Stimulated activated CD4-positive, alpha-beta T cell treated with anti-CD3 and anti-CD28 coated beads, Interleukin-2, amount 100 ng/mL, for 48 hours (primary cell): ENCODE results near the gene OR13J1.

ENCODE experiments used
- DNase-seq, 2 donors: peaks; one replicate each; pipeline ENCODE4 v3.0.0-alpha.2; 2020

OR13J1 gene

GRCh38 chr9:35856206-35856605 lies 14.0 kb downstream of the OR13J1 start:
- no peak for DNase-seq

GRCh38 chr9:35854091-35854762 lies 16.0 kb downstream of the OR13J1 start:
- no peak for DNase-seq

DNA sequence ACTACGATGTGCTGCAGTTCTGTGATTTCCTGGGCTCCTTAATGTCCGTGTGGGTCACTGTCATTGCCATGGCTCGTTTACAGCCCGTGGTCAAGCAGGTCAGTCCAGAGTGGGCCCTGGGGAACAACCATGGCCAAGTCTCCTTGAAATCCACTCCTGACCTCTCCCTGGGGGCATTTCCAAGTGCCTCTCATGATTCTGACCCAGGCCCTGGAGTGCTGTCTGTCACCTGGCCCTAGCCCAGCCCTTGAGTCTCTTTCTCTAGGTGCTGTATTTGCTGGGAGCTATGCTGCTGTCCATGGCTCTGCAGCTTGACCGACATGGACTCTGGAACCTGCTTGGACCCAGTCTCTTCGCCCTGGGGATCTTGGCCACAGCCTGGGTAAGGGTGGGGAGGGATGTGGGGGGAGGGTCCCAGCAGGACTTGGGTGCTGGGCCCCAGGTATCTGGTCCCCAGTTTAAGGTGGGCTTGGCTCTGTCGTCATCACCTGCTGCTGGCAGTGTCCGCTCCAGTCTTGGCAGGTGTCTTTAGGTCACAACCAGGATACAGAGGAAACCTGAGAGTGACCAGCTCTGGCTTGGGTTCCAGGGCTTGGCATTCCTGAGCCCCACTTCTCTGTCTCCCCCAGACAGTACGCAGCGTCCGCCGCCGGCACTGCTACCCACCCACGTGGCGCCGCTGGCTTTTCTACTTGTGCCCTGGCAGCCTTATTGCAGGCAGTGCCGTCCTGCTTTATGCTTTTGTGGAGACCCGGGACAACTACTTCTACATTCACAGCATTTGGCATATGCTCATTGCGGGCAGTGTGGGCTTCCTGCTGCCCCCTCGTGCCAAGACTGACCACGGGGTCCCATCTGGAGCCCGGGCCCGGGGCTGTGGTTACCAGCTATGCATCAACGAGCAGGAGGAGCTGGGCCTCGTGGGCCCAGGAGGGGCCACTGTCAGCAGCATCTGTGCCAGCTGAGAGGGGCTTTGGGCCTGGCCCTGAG lies 17.0 kb downstream of the OR13J1 start:
- DNase-seq, result no peak

GRCh38 chr9:35852267-35852815 lies 17.9 kb downstream of the OR13J1 start:
- DNase-seq, result no peak

- peak in 1 of 2 donors; percentile 18 for DNase-seq
Observed at GRCh38 chr9:35847792-35848572, 22.2 kb downstream of the OR13J1 start.

DNA sequence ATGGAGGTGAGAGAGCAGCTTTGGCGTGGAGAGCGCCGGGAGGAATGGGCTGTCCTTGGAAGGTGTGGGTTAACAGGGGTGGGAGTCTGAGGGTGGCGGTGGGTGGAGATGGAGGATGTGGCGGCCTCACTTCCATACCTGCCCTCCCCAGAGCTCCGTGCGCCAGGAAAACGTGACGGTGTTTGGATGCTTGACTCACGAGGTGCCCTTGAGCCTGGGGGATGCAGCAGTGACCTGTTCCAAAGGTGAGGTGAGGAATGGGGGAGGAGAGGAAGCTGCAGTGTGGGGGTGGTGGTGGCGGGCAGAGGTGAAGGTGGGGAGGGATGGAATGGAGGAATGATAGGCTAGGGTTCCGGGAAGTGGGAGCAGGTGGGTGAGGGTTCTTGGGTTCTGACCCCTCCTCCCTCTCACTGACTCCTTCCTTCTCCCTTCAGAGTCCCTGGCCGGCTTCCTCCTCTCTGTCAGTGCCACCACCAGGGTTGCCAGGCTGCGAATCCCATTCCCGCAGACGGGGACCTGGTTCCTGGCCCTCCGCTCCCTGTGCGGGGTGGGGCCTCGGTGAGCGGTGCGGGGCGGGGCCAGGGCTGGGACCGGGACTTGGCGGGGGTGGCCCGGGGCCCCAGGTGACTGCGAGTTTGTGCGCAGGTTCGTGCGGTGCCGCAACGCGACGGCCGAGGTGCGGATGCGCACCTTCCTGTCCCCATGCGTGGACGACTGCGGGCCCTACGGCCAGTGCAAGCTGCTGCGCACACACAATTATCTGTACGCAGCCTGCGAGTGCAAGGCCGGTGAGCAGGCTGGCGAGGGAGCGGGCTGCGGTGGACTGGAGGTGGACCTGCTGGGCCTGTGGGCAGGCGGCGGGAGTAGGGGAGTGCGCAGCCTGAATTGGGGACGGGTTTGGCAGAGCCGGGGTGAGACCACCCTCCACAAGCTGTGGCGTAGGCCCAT lies 24.1 kb downstream of the OR13J1 start:
- no peak for DNase-seq

- no peak for DNase-seq
Observed at GRCh38 chr9:35844628-35845270, 25.5 kb downstream of the OR13J1 start.

- DNase-seq, result no peak
Observed at GRCh38 chr9:35842795-35843194, 27.4 kb downstream of the OR13J1 start.

- DNase-seq, result no peak
Observed at GRCh38 chr9:35842020-35842745, 28.0 kb downstream of the OR13J1 start.

- no peak for DNase-seq
Observed at GRCh38 chr9:35841645-35841900, 28.6 kb downstream of the OR13J1 start.

DNA sequence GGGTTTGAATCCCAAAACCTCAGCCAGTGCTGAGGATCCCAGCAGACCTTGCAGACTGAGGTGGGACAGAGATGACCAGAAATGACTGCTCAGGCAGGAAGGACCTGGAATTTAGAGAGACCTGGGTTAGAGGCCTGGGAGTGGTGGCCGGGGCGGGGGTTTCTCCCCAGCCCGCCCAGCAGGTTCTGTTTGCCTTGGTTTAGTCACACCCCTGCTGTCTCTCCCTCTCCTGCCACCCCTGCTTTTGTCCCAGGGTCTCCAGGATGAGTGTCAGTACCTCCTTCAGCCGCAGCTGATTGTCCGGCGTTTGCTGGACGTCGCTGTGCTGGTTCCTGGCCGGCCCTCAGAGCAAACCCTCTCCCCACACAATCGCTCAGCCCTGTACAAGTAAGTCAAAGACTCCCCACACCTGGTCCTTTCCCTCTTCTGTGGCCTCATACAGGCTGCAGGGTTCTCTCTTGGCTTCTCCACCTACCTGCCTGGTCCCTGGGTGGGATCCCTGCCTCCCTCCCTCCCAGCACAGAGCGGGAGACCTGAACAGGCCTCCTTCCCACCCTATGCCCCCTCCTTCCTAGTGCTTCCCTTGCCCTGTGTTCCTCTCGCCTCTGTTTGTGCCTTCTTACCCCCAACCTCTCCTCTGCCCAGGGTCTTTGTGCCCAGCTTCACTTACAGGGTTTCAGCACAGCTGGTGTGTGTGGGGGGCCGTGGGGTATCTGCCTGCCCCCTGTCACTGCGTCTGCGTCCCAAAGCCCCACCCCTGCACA lies 29.1 kb downstream of the OR13J1 start:
- DNase-seq, result no peak

DNA sequence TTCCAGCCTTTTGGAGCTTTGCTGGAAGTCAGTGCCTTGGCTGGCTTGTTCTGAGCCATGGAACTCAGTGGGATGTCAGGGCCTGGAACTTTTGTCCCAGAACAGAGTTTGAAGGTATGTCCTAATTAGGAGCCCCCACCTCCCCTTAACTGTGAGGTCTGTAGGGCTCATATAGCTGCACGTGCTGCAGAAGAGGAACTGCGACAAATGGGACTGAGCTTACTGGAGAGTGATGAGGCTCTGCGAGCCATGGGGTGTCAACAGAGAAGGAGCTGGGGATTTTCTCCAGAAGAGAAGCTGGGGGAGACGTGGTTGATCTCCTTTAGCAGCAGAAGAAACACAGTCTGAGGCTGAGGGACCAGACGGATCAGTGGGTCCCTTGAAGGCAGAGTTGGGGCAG lies 30.3 kb downstream of the OR13J1 start:
- no peak for DNase-seq

GRCh38 chr9:35836595-35836994 lies 33.6 kb downstream of the OR13J1 start:
- DNase-seq, result no peak

DNA sequence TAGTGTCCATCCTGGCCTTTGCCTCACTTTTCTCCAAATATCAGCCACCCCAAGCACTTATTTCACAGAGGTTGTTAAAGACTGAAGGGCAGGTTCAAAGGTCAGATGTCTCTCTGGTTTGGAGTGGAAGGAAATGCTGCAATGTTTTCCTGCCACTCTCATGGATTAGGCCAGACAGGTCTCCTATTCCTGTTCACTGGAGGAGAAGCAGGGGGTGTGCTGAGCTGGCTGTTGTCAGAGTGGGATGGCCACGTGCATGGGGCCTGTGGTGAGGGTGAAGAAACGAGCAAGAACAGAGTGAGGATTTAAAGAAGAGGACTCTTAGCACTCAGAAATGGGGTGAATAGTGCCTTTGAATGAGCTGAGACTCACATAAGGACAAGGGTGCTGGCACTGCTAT lies 34.4 kb downstream of the OR13J1 start:
- no peak for DNase-seq

- DNase-seq, result no peak
Observed at GRCh38 chr9:35835216-35835632, 35.0 kb downstream of the OR13J1 start.

GRCh38 chr9:35834260-35835215 lies 35.7 kb downstream of the OR13J1 start:
- DNase-seq, result no peak

- DNase-seq, result no peak
Observed at GRCh38 chr9:35832814-35833213, 37.4 kb downstream of the OR13J1 start.

GRCh38 chr9:35831040-35831439 lies 39.2 kb downstream of the OR13J1 start:
- DNase-seq, result no peak

DNA sequence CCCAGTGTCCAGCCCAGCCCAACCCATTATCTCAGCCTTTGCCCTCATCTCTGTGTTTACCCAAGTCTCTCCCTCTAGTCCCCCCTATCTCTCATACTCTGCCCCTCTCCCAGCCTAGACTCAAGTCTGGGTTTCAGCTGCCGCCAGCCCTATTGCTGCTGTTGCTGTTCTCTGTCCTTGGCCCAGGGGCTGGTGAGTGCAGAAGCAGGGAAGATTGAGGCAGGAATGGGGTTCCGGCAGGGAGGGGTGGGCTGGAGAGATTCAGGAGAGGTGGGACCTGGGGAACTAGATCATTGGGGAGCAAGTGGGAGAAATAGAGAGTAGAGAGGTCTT lies 40.5 kb downstream of the OR13J1 start:
- DNase-seq, result no peak
